ENCODE data around the gene ARMS2.

Gene ARMS2

GRCh38 chr10:122505885-122506645, 51.6 kb downstream of the ARMS2 start:
- Histone ChIP-seq H3K79me2 (ENCODE audit: insufficient read depth, low read length) (no peaks in the 10 kb centered on the region), H2AFZ (ENCODE audit: low read depth, low read length) (no peak overlapping the region), H3K4me3 (ENCODE audit: low read depth in 1 of 2, low read length in 2 of 2) (no peak overlapping the region), H3K4me2 (ENCODE audit: insufficient read depth, low read length) (no peak overlapping the region), H3K9me3 (ENCODE audit: insufficient read depth, low read length, severe bottlenecking) (no peaks in the 10 kb centered on the region), H4K20me1 (ENCODE audit: insufficient read depth, low read length) (peaks cover 4% of the 10 kb centered on the region), H3K4me1 (ENCODE audit: insufficient read depth, low read length) (no peaks in the 10 kb centered on the region), H3K9ac (ENCODE audit: low read depth, low read length) (no peak overlapping the region), H3K27me3 (ENCODE audit: insufficient read depth, low read length, poor library complexity) (no peaks in the 10 kb centered on the region), H3K27ac (ENCODE audit: low read length) (no peak overlapping the region), H3K36me3 (ENCODE audit: insufficient read depth, low read length) (no peaks in the 10 kb centered on the region)
- TF ChIP-seq EZH2 (IDR thresholded peaks at IDR 0.05; ENCODE audit: borderline replicate concordance, low read depth, low read length, severe bottlenecking), result no peak
- DNase-seq (no peak), ATAC-seq (ENCODE audit: insufficient read depth, low read depth) (no peak)
